SK-N-SH (cell line): ENCODE measurements around the gene TUBGCP3. TPM values are rescaled to one million over a fixed set of nuclear protein-coding genes. Genes with fewer than 3 reads are reported as not detected.

ENCODE experiments used
- CTCF ChIA-PET: fragments of 300-600, 350-600 bp; formaldehyde crosslinking; extraction: SDS; loops from one replicate; lab custom pipeline; 2021; lab: Yijun Ruan, JAX
- POLR2A ChIA-PET: fragments of 350-600 bp; sonication (Branson Sonifier 250); formaldehyde crosslinking; extraction: SDS; loops from one replicate; lab custom pipeline; 2020; ENCODE audit warnings: antibody characterized with exemption, inconsistent platforms; lab: Yijun Ruan, JAX
- DNase-seq: peaks from one replicate; pipeline ENCODE4 v3.0.0; 2012
- H2AFZ ChIP-seq: fragments of 200-600 bp; sonication (generic); 2 replicates; pipeline ENCODE4 v1.8.1; 2016; ENCODE audit warnings: antibody characterized with exemption, mild to moderate bottlenecking, low read depth
- H3F3A ChIP-seq: fragments of 200-600 bp; sonication (generic); replicated peaks from 2 replicates; pipeline ENCODE3; 2016; ENCODE audit warnings: antibody characterized with exemption, mild to moderate bottlenecking; ENCODE audit not compliant: insufficient read depth
- H3K27ac ChIP-seq, 2 experiments: fragments of 200-500 bp in 1 of 2; fragments of 200-600 bp in 1 of 2; sonication (Bioruptor generic) in 1 of 2; sonication (generic), shearing (Covaris generic) in 1 of 2; 2 replicates each; pipeline versions ENCODE4 v1.5.1 to v1.6.1; 2014 to 2016; ENCODE audit warnings: low read depth in 2 of 2, inconsistent platforms in 1 of 2, low read length in 1 of 2, mild to moderate bottlenecking in 1 of 2, mixed read lengths in 1 of 2
- H3K27me3 ChIP-seq: fragments of 200-600 bp; sonication (generic), shearing (Covaris generic); 2 replicates; pipeline ENCODE4 v1.6.1; 2016; ENCODE audit warnings: mixed run types; ENCODE audit not compliant: insufficient read depth
- H3K36me3 ChIP-seq, 2 experiments: fragments of 200-500 bp in 1 of 2; fragments of 200-600 bp in 1 of 2; sonication (Bioruptor generic) in 1 of 2; sonication (generic) in 1 of 2; replicated peaks in 1 of 2; 2 replicates each; pipeline versions ENCODE3 to v1.5.1; 2014 to 2016; ENCODE audit warnings: low read length in 1 of 2, mild to moderate bottlenecking in 1 of 2; ENCODE audit not compliant: insufficient read depth in 2 of 2, control insufficient read depth in 1 of 2
- H3K4me1 ChIP-seq, 2 experiments: fragments of 200-500 bp in 1 of 2; fragments of 200-600 bp in 1 of 2; sonication (Bioruptor generic) in 1 of 2; sonication (generic), shearing (Covaris generic) in 1 of 2; 2 replicates each; pipeline versions ENCODE4 v1.5.1 to v1.6.1; 2014 to 2016; ENCODE audit warnings: low read depth in 1 of 2, low read length in 1 of 2, mixed run types in 1 of 2; ENCODE audit not compliant: insufficient read depth in 2 of 2, control insufficient read depth in 1 of 2
- H3K4me2 ChIP-seq: fragments of 200-600 bp; sonication (generic), shearing (Covaris generic); 2 replicates; pipeline ENCODE4 v1.6.1; 2017; ENCODE audit warnings: mixed run types
- H3K4me3 ChIP-seq, 2 experiments: fragments of 200-500 bp in 1 of 2; fragments of 200-600 bp in 1 of 2; sonication (Bioruptor generic) in 1 of 2; sonication (generic), shearing (Covaris generic) in 1 of 2; 2 replicates each; pipeline versions ENCODE4 v1.5.1 to v1.8.1; 2014 to 2016; ENCODE audit warnings: low read depth in 2 of 2, inconsistent platforms in 1 of 2, low read length in 1 of 2, mild to moderate bottlenecking in 1 of 2, mixed read lengths in 1 of 2, moderate library complexity in 1 of 2
- H3K79me2 ChIP-seq: fragments of 200-600 bp; sonication (generic); 2 replicates; pipeline ENCODE4 v1.8.1; 2017; ENCODE audit warnings: mild to moderate bottlenecking; ENCODE audit not compliant: insufficient read depth
- H3K9ac ChIP-seq: fragments of 200-600 bp; sonication (generic); 2 replicates; pipeline ENCODE4 v1.6.1; 2017; ENCODE audit warnings: mixed run types
- H3K9me2 ChIP-seq: fragments of 200-600 bp; sonication (generic); 2 replicates; pipeline ENCODE4 v1.6.1; 2017; ENCODE audit warnings: mixed run types
- H3K9me3 ChIP-seq: fragments of 200-600 bp; sonication (generic); 2 replicates; pipeline ENCODE4 v1.6.1; 2017; ENCODE audit warnings: mixed run types, mild to moderate bottlenecking, moderate library complexity
- H4K20me1 ChIP-seq: fragments of 200-600 bp; sonication (generic); 2 replicates; pipeline ENCODE4 v1.6.1; 2017; ENCODE audit warnings: mild to moderate bottlenecking, mixed run types; ENCODE audit not compliant: insufficient read depth
- ELF1 ChIP-seq: IDR thresholded peaks from 2 replicates; pipeline ENCODE4 v1.4.0; 2012
- EZH2phosphoT487 ChIP-seq: fragments of 200-600 bp; sonication (generic); IDR thresholded peaks from 2 replicates; pipeline ENCODE4 v1.6.1; 2017; ENCODE audit warnings: low read depth, mixed run types, mild to moderate bottlenecking, antibody characterized with exemption, moderate library complexity, borderline replicate concordance
- FOXJ3 ChIP-seq: sonication (generic); formaldehyde crosslinking; IDR thresholded peaks from 2 replicates; pipeline ENCODE4 v1.5.1; 2020; ENCODE audit warnings: mild to moderate bottlenecking, missing genetic modification reagents
- JUND ChIP-seq: IDR thresholded peaks from 2 replicates; pipeline ENCODE4 v1.4.0; 2012
- NRF1 ChIP-seq: IDR thresholded peaks from 2 replicates; pipeline ENCODE4 v1.6.1; 2012; ENCODE audit warnings: low read depth, mild to moderate bottlenecking, low read length
- POLR2AphosphoS5 ChIP-seq: IDR thresholded peaks from 2 replicates; pipeline ENCODE4 v1.6.1; 2012; ENCODE audit warnings: low read depth, low read length
- RCOR1 ChIP-seq: fragments of 150-350 bp; IDR thresholded peaks from 2 replicates; pipeline ENCODE4 v1.6.1; 2017; ENCODE audit warnings: antibody characterized with exemption, low read length
- SIN3A ChIP-seq: IDR thresholded peaks from 2 replicates; pipeline ENCODE4 v1.6.1; 2012; ENCODE audit warnings: low read depth, mild to moderate bottlenecking, low read length, moderate library complexity, borderline replicate concordance
- TAF1 ChIP-seq: IDR thresholded peaks from 2 replicates; pipeline ENCODE4 v1.6.1; 2012; ENCODE audit warnings: low read depth, mild to moderate bottlenecking, low read length, moderate library complexity, borderline replicate concordance
- USF1 ChIP-seq: IDR thresholded peaks from 2 replicates; pipeline ENCODE4 v1.4.0; 2012; ENCODE audit warnings: low read depth, borderline replicate concordance
- ZBTB33 ChIP-seq: IDR thresholded peaks from 2 replicates; pipeline ENCODE4 v1.4.0; 2012; ENCODE audit warnings: low read depth, borderline replicate concordance
- WGBS: methylation state at CpG from one replicate; pipeline ENCODE4 v1.1.6; 2017; ENCODE audit warnings: low lambda C conversion rate; 5-methylcytosine and 5-hydroxymethylcytosine counted together
- polyA plus RNA-seq, 3 experiments: library from polyadenylated mRNA; depleted of rRNA; stranded (reverse); fragments of >200 nt; gene quantifications; 2 replicates each; pipeline ENCODE4 v1.2.3, GENCODE V29; 2012
- TF ChIP-seq, protein P1 (sequence below): fragments of 200-600 bp; sonication (generic); IDR thresholded peaks from 2 replicates; pipeline ENCODE4 v1.6.1; 2017; ENCODE audit warnings: antibody characterized with exemption, mild to moderate bottlenecking, moderate library complexity
- TF ChIP-seq, protein P2 (sequence below): IDR thresholded peaks from 2 replicates; pipeline ENCODE4 v1.6.1; 2012; ENCODE audit warnings: mild to moderate bottlenecking, low read depth, low read length, moderate library complexity
- TF ChIP-seq, protein P3 (sequence below): fragments of 150-350 bp; IDR thresholded peaks from 2 replicates; pipeline ENCODE4 v1.6.1; 2016; ENCODE audit warnings: mild to moderate bottlenecking, low read depth, low read length
- TF ChIP-seq, protein P4 (sequence below): IDR thresholded peaks from 2 replicates; pipeline ENCODE4 v1.4.0; 2012; ENCODE audit warnings: low read depth

TUBGCP3 gene
- polyA plus RNA-seq, 1 of the 3 experiments (the other 2 are of a cell fraction): 16.8 TPM

GRCh38 chr13:112506046-112506445, 81.9 kb downstream of the TUBGCP3 start:
- H3K9me3 ChIP-seq: no peaks in the 10 kb centered on the region
- no peaks in the 10 kb centered on the region for H3K79me2 ChIP-seq
- TF ChIP-seq, protein P1, sequence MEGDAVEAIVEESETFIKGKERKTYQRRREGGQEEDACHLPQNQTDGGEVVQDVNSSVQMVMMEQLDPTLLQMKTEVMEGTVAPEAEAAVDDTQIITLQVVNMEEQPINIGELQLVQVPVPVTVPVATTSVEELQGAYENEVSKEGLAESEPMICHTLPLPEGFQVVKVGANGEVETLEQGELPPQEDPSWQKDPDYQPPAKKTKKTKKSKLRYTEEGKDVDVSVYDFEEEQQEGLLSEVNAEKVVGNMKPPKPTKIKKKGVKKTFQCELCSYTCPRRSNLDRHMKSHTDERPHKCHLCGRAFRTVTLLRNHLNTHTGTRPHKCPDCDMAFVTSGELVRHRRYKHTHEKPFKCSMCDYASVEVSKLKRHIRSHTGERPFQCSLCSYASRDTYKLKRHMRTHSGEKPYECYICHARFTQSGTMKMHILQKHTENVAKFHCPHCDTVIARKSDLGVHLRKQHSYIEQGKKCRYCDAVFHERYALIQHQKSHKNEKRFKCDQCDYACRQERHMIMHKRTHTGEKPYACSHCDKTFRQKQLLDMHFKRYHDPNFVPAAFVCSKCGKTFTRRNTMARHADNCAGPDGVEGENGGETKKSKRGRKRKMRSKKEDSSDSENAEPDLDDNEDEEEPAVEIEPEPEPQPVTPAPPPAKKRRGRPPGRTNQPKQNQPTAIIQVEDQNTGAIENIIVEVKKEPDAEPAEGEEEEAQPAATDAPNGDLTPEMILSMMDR: no peak
- TF ChIP-seq FOXJ3 (CRISPR knock-in tag): no peak
- TF ChIP-seq RCOR1: no peak
- no peak for TF ChIP-seq ZBTB33
- TF ChIP-seq NRF1: no peak
- no peak for TF ChIP-seq SIN3A
- TF ChIP-seq ELF1: no peak
- no peak for TF ChIP-seq JUND
- TF ChIP-seq, protein P2, sequence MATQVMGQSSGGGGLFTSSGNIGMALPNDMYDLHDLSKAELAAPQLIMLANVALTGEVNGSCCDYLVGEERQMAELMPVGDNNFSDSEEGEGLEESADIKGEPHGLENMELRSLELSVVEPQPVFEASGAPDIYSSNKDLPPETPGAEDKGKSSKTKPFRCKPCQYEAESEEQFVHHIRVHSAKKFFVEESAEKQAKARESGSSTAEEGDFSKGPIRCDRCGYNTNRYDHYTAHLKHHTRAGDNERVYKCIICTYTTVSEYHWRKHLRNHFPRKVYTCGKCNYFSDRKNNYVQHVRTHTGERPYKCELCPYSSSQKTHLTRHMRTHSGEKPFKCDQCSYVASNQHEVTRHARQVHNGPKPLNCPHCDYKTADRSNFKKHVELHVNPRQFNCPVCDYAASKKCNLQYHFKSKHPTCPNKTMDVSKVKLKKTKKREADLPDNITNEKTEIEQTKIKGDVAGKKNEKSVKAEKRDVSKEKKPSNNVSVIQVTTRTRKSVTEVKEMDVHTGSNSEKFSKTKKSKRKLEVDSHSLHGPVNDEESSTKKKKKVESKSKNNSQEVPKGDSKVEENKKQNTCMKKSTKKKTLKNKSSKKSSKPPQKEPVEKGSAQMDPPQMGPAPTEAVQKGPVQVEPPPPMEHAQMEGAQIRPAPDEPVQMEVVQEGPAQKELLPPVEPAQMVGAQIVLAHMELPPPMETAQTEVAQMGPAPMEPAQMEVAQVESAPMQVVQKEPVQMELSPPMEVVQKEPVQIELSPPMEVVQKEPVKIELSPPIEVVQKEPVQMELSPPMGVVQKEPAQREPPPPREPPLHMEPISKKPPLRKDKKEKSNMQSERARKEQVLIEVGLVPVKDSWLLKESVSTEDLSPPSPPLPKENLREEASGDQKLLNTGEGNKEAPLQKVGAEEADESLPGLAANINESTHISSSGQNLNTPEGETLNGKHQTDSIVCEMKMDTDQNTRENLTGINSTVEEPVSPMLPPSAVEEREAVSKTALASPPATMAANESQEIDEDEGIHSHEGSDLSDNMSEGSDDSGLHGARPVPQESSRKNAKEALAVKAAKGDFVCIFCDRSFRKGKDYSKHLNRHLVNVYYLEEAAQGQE: no peak
- no peak for TF ChIP-seq EZH2phosphoT487
- TF ChIP-seq, protein P3, sequence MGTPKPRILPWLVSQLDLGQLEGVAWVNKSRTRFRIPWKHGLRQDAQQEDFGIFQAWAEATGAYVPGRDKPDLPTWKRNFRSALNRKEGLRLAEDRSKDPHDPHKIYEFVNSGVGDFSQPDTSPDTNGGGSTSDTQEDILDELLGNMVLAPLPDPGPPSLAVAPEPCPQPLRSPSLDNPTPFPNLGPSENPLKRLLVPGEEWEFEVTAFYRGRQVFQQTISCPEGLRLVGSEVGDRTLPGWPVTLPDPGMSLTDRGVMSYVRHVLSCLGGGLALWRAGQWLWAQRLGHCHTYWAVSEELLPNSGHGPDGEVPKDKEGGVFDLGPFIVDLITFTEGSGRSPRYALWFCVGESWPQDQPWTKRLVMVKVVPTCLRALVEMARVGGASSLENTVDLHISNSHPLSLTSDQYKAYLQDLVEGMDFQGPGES: no peak
- TF ChIP-seq USF1: no peak
- TF ChIP-seq, protein P4, sequence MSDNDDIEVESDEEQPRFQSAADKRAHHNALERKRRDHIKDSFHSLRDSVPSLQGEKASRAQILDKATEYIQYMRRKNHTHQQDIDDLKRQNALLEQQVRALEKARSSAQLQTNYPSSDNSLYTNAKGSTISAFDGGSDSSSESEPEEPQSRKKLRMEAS: no peak
- TF ChIP-seq POLR2AphosphoS5: no peak
- no peak for TF ChIP-seq TAF1
- TF ChIP-seq, all 33 proteins: peak for 0
- WGBS: 90% methylated on average over 8 of the region's 8 CpGs
- peaks cover 0 to 3% of the 10 kb centered on the region in 2 experiments; a peak in 2 of 4 replicates for H3K4me1 ChIP-seq
- CTCF ChIA-PET: interaction anchor here (0.6 kb wide), 1 partner anchor 67 kb away, joined by 3 read pairs; no protein-coding TSS in a partner anchor
- no peak for DNase-seq
- no peaks in the 10 kb centered on the region for H3K9me2 ChIP-seq
- no peak overlapping the region for H2AFZ ChIP-seq
- POLR2A ChIA-PET: no interaction called here
- no peak overlapping the region for H3K9ac ChIP-seq
- no peak overlapping the region for H3K4me3 ChIP-seq
- no peaks in the 10 kb centered on the region for H3K27me3 ChIP-seq
- H3K27ac ChIP-seq: no peak overlapping the region
- 0 out of 2 replicates have a peak, but pooled peaks cover under 1% of the 10 kb centered on the region for H4K20me1 ChIP-seq
- H3F3A ChIP-seq: no peaks in the 10 kb centered on the region
- H3K4me2 ChIP-seq: no peak overlapping the region
- peaks cover 19 to 53% of the 10 kb centered on the region in 2 experiments for H3K36me3 ChIP-seq
